Measurements from ENCODE around the gene ZMAT5.

The ZMAT5 gene

DNA sequence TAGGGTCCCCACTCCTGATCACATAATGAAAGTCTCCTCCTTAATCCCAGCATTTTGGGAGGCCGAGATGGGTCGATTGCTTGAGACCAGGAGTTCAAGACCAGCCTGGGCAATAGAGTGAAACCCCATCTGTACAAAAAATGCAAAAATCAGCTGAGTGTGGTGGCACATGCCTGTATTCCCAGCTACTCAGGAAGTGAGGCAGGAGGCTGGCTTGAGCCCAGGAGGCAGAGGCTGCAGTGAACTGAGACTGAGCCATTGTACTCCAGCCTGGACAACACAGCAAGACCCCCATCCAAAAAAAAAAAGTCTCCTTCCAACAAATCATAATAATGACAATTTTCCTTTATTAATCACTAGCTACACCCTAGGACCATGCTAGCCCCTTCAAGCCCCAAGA is 15.1 kb downstream of the ZMAT5 start:
- DNase-seq = no peak

DNA sequence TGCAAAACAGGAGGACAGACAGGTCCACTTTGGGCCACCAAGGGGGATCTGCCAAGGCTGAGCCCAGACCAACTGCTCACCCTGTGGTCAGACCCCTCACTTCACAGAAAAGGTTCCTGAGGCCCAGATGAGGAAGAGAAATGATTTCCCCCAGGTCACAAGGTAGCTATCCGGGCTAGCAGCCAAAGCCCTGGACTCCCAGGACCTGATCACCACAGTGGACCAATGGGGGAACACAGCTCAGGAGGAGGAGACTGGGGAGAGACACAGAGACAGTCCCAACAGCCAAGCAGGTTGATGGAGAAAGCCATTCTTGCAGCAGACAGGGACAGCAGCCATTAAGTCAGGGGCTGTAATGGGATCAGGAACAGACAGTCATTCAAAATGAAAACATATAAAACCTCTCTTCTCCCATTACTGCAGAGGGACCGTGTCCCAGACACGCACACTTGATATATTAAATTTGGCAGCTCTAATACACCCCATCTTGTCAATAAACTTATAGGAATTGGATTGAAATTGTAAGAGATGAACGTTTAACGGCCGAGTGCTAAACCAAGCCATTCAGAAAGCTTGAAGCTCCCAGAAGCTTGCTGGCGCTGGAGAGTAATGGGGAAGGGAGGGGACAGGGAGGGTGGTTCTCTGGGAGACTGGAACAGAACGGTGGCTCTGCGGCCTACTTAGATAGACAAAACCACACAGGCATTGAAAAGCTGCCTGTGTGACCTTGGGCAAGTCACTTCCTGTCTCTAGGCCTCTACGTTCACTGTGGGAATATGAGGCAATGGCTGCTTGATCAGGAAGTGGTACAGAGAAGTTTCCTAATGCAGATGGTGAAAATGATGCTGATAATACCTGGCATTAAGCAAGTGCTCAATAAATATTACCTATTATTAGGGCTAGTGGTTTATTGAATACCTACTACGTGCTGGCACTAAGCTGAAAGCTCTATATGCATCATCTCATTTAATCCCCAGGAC is 16.0 kb downstream of the ZMAT5 start:
- DNase-seq = peak; percentile 53

DNA sequence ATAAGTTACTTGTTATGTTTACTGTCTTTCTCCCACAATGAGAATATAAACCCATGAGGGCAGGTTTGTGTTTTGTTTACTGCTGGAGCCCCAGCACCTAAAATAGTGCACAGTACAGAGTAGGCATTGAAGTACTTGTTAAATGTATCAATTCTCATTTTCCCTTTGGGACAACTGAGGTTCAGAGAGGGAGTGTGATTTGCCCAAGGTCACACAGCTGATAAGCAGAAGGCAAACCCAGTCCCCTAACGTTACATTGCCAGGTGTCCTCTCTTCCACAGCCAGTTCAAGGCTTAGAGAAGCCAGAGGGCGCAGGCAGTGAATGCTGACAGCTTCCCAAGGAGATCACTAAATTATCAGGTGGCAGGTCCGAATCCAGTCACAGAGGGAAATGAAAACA is 16.8 kb downstream of the ZMAT5 start:
- no peak for DNase-seq

GRCh38 chr22:29748248-29748893 is 18.4 kb downstream of the ZMAT5 start:
- DNase-seq = no peak

DNA sequence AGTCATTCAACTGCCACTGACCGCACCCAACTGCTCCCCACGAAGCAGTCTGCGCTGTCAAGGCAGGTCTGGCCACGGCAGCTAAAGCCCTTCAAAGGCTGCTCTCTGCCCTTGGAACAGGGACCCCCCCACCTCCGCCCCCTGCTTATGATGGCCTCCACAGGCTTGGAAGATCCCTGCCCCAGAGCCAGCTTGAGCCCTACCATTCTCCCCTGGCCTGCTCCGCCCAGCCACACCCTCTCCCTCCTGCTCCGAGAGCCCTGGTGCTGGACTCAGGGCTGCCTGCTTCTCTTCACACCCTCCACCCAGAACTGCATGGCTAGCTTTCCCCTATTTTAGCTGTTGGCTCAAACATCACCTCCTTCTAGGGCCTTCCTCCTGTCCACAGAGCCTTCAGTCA is 19.0 kb downstream of the ZMAT5 start:
- no peak for DNase-seq

DNA sequence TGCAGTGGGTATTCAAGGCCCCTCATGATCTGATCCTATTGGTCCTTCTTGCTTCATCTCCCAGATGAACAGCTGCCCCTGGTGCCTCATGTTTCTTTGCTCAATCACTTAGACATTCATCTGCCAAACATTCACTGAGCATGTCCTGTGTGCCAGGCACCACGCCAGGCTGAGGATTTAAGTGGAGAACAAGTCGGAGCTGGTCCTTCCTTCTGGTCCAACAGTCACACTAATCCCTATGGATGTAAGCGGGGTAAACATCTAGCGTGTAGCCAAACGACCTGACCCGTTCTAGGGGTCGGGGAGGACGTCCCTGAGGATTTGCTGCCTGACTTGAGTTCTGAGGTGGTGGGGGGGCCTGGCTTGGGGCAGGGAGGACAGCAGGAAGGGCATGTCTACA is 21.9 kb downstream of the ZMAT5 start:
- no peak for DNase-seq

DNA sequence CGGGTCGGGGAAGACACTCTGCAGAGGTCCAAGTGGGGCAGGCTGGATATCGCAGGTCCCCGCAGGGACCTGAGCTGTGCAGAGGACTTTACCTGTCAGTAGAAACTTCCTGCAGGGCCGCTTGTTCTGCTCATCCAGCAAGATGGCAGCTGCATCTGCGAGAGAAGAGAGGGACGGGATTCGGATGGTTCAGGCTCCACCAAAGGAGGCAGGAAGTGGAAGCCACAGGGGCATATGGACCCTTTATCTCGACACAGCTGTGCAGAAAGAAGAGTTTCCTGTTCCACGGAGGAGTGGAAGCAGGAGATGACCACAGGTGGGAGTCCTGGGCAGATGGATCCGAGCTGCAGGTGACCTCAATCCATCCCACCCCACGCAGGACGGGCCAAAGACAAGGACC is 24.5 kb downstream of the ZMAT5 start:
- no peak for DNase-seq

DNA sequence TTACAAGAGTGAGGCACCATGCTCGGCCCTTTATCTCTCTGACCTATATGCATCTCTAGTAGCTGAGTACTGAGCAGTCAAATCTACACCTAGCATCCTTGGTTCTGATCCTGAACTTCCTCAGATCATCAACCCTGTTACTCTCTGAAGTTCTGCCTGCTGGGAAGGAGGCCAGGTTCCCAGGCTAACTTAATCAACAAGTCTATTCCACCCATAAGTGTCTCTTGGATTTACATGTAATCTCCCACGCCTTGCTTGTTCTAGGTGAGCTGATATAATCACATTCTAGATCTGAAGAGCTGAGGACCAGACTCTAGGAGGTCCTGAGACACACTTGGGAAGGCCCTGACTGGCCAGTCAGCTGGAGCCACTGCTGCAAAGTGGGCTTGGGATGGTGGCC is 24.9 kb downstream of the ZMAT5 start:
- DNase-seq = no peak

DNA sequence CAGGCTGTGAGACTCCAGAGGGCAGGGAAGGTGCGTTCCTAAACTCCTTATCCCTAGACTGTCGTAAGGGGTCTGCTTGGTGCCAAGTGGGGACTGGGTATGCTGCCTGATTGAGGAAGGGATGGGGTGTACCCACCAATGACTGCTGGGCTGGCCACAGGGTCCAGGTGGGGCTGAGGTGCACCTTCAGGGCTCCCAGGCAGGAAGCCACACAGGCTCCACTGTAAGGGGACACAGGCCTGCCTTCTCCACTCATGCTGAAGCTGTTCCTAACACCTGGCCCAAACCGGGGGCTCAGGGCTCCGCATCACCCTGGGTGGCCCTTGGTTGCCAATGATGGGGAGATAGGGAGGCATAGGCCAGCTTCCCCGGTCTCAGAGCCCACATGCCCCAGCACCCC is 26.6 kb downstream of the ZMAT5 start:
- DNase-seq = no peak

DNA sequence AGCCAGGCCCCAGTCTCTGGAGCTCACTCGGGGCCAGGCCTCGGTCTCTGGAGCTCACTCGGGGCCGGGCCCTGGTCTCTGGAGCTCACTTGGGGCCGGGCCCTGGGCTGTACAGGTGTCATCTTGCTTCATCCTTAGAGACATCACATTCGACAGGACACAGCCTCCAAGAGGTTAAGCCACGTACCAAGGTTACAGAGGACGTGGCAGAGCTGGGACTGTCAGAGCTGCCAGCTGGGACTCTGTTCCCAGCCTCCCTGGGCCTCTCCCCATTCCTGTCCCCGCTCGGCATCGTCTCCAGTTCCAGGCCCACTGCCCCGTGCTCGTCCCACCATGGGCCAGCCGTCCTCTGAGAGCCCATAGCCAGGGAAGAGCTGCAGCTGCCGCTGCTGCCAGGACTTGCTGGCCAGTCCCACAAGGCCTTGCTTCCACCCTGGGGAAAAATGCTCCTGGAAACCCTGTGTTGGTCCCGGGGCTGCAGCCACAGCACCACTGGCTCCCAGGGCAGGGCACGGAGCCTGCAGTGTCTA is 27.4 kb downstream of the ZMAT5 start:
- no peak for DNase-seq

DNA sequence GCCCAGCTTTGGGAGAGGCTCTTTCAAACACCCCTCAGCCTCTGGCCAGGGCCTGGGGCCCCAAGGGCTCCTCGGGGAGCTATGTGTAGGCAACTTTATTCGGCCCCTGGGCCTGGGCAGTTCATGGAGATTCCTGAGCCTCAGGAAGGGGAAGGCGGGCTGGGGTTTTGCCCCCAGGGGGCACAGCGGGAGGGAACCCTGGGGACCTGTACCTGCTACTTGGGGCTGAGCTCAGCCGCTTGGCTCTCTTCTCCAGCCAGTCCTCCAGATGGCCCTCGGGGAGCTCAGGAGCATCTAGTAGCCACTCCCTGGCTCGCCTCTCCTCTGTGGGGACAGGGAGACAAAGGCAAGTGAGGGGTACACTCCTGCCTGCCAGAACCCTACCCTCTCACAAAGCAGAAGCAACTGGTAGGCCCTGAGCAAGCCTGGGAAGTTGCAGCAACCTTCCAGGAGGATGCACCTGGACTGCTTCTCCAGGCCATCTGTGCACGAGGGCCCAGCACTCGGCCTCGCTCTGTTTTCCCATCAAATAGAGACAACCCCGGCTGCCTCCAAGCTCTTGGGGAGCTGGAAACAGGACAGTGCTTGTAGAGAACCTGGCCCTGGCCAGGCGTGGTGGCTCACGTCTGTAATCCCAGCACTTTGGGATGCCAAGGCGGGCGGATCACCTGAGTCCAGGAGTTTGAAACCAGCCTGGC is 28.5 kb downstream of the ZMAT5 start:
- DNase-seq = no peak

- DNase-seq = no peak
These were observed 29.3 kb downstream of the ZMAT5 start for GRCh38 chr22:29737251-29738117.

DNA sequence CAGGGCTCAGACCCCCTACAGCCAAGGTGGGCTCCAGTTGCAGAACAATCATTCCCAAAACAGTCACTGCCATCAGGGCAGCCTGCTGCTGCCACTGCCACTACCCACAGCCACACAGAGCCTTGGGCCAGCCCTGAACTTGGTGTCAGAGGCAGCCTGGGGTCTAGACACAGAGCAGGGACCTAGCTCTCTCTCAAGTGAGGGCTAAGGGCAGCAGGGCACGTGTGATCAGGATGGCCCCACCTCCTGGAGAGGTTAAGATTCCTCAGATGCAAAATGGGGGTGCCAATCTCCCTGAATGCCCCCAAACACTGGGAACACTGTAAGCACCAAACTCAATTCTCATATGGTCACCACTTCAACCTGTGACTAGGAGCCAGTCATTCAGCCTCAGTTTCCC is 31.4 kb downstream of the ZMAT5 start:
- no peak for DNase-seq

GRCh38 chr22:29734838-29735237 is 32.0 kb downstream of the ZMAT5 start:
- no peak for DNase-seq

DNA sequence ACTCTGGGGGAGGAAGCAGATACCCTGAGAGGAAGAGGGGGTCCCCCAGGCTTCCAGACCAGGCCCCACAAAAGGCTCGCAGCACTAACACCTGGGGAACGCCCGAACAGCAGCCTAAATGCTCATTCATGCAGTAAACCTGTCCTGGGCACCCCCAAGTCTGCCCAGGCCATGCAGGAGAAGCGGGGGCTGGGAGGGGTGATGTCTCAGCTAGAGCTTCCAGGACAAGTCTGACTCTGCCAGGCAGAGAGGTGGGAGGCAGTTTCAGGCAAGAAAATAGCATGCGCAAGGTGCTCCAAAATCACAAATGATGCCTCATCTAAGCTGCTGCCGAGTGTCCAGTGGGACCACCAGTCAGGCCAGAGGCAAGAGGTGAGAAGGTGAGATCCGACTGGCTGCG is 32.4 kb downstream of the ZMAT5 start:
- DNase-seq = no peak

GRCh38 chr22:29733362-29734201 is 33.2 kb downstream of the ZMAT5 start:
- no peak for DNase-seq

DNA sequence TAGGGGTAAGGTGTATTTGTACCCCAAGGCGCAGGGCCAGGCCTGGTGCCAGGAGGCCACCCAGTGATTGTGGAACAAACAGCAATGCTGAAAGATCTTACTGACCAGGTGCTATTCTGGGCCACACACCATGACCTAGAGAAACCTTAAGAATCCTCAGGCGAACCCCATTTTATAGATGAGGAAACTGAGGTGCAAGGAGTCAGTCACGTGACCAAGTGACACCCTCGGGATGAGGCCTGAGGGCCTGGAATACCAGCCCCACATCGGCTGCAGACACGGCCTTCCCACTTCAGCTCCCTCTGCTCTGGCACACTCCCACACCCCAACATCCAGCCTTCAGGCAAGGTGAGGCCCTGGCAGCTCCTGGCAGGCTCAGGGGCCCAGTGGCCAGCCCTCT is 33.9 kb downstream of the ZMAT5 start:
- DNase-seq = no peak

DNA sequence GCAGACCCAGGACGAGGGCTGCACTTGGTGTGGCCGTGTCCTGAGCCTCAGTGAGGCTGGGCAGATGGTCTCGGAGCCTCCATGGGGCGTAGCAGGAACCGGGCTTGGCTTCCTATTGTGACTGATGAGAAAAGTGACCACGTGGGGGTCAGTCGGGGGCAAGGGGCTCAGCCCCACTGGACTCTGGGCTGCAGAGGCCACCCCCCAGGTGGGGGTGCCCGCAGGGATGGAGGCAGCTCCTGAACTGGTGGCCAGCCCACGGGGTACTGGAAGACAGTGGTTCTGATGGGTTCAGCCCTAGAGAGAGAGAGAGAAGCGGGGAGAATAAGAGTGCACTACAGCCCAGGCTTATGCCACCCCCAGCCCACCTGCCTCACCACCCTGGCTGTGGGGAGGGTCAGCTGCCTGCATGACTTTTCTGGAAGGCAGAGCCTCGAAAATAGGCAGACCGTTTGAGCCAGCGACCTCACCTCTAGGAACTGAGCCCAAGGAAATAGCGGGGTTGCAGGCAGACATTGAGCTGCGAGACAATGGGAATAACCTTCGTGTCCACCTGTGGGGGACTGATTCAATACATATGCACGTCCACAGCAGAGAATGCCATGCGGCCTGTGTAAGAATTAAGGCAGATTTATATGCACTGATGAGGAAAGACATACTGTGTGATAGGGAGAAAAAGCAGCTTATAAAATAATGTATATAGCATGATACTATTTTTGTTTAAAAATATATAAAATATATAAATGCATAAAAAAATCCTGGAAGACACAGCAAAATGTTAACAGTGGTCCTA is 35.6 kb downstream of the ZMAT5 start:
- no peak for DNase-seq

DNA sequence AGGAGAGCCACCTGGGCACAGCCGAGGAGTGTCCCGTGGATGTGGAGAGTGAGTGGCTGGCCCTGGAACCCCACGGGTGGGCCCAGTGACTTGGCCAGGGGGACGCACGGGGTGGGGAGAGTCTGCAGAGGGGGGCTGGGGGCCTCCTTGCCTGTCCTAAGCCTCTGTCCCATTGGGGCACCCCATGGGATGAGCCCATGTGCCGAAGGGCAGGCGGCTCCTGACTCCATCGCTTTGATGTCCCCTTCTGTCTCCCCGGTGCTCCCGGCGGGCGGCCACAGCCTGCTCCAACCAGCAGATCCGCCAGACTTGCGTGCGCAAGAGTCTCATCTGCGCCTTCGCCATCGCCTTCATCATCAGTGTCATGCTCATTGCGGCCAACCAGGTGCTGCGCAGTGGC is 37.6 kb downstream of the ZMAT5 start:
- no peak for DNase-seq

- DNase-seq = peak; percentile 39
These were observed 39.7 kb downstream of the ZMAT5 start for GRCh38 chr22:29727131-29727523.
